Mesendoderm (in vitro differentiated cells): ENCODE results near the gene CRISP1.

ENCODE experiments used
- DNase-seq: peaks from one replicate; pipeline ENCODE4 v3.0.0; 2013
- H2AK5ac ChIP-seq: 2 replicates; pipeline ENCODE4 v1.6.1; 2013; ENCODE audit warnings: low read length, inconsistent platforms
- H2BK120ac ChIP-seq: 2 replicates; pipeline ENCODE4 v1.6.1; 2013; ENCODE audit warnings: low read depth, mild to moderate bottlenecking, low read length, moderate library complexity, mixed read lengths
- H2BK15ac ChIP-seq: replicated peaks from 2 replicates; pipeline ENCODE4 v1.6.1; 2013; ENCODE audit warnings: low read depth, mild to moderate bottlenecking, moderate library complexity
- H2BK5ac ChIP-seq: 2 replicates; pipeline ENCODE4 v1.6.1; 2013; ENCODE audit warnings: low read length, inconsistent platforms
- H3K18ac ChIP-seq: 2 replicates; pipeline ENCODE4 v1.6.1; 2013; ENCODE audit warnings: mild to moderate bottlenecking, low read length, mixed read lengths
- H3K23ac ChIP-seq: one replicate; pipeline ENCODE4 v1.6.1; 2013; ENCODE audit warnings: low read length
- H3K27ac ChIP-seq: 2 replicates; pipeline ENCODE4 v1.5.1; 2013; ENCODE audit warnings: low read depth, mild to moderate bottlenecking, inconsistent platforms, low read length, moderate library complexity
- H3K27me3 ChIP-seq: 2 replicates; pipeline ENCODE4 v1.6.1; 2013; ENCODE audit warnings: low read length, control low read depth, mild to moderate bottlenecking, inconsistent platforms; ENCODE audit not compliant: insufficient read depth, poor library complexity
- H3K36me3 ChIP-seq: 2 replicates; pipeline ENCODE4 v1.6.1; 2013; ENCODE audit warnings: low read length, inconsistent platforms; ENCODE audit not compliant: control insufficient read depth, insufficient read depth
- H3K4ac ChIP-seq: one replicate; pipeline ENCODE4 v1.6.1; 2013; ENCODE audit warnings: low read depth, mild to moderate bottlenecking, low read length, moderate library complexity
- H3K4me1 ChIP-seq: 2 replicates; pipeline ENCODE4 v1.6.1; 2013; ENCODE audit warnings: low read depth, low read length, inconsistent platforms; ENCODE audit not compliant: control insufficient read depth
- H3K4me2 ChIP-seq: 2 replicates; pipeline ENCODE4 v1.6.1; 2013; ENCODE audit warnings: low read length
- H3K4me3 ChIP-seq: 2 replicates; pipeline ENCODE4 v1.5.1; 2013; ENCODE audit warnings: mild to moderate bottlenecking, low read length
- H3K56ac ChIP-seq: one replicate; pipeline ENCODE4 v1.6.1; 2013; ENCODE audit warnings: low read length
- H3K79me1 ChIP-seq: 2 replicates; pipeline ENCODE4 v1.6.1; 2013; ENCODE audit warnings: low read length, inconsistent platforms
- H3K79me2 ChIP-seq: 2 replicates; pipeline ENCODE4 v1.6.1; 2013; ENCODE audit warnings: mild to moderate bottlenecking, low read length; ENCODE audit not compliant: control insufficient read depth, insufficient read depth
- H3K9ac ChIP-seq: 2 replicates; pipeline ENCODE4 v1.6.1; 2013; ENCODE audit warnings: low read length, inconsistent platforms
- H4K5ac ChIP-seq: one replicate; pipeline ENCODE4 v1.6.1; 2013; ENCODE audit warnings: low read length
- H4K8ac ChIP-seq: one replicate; pipeline ENCODE4 v1.6.1; 2013; ENCODE audit warnings: low read depth, mild to moderate bottlenecking, control low read depth, low read length, moderate library complexity
- WGBS: extraction: QIAGEN DNeasy Blood & Tissue Kit; methylation state at CpG from one replicate; pipeline ENCODE4 v1.1.7; 2013; ENCODE audit warnings: low lambda C conversion rate, missing lambda C conversion rate; ENCODE audit not compliant: insufficient coverage; ENCODE audit errors: extremely low coverage; 5-methylcytosine and 5-hydroxymethylcytosine counted together

Gene CRISP1

GRCh38 chr6:49839162-49839561, 27.2 kb downstream of the CRISP1 start:
- Histone ChIP-seq H3K27ac (no peak overlapping the region), H3K9ac (no peak overlapping the region), H4K8ac (no peak overlapping the region)

GRCh38 chr6:49835140-49835539, 31.2 kb downstream of the CRISP1 start:
- H3K18ac ChIP-seq, result no peak overlapping the region
- H2BK5ac ChIP-seq, result no peak overlapping the region
- H3K4me3 ChIP-seq, result no peak overlapping the region
- no peaks in the 10 kb centered on the region for H3K79me1 ChIP-seq
- no peak overlapping the region for H2BK15ac ChIP-seq
- H3K4me2 ChIP-seq, result no peak overlapping the region
- no peaks in the 10 kb centered on the region for H3K36me3 ChIP-seq
- H3K23ac ChIP-seq, result no peak overlapping the region
- H3K27ac ChIP-seq, result no peak overlapping the region
- H4K5ac ChIP-seq, result no peak overlapping the region
- no CpG with 5 or more reads among the region's 3 CpGs for WGBS
- H3K27me3 ChIP-seq, result no peaks in the 10 kb centered on the region
- no peaks in the 10 kb centered on the region for H3K4me1 ChIP-seq
- no peak overlapping the region for H3K4ac ChIP-seq
- H3K9ac ChIP-seq, result no peak overlapping the region
- no peaks in the 10 kb centered on the region for H3K79me2 ChIP-seq
- H2AK5ac ChIP-seq, result no peak overlapping the region
- DNase-seq, result no peak
- no peak overlapping the region for H2BK120ac ChIP-seq
- H4K8ac ChIP-seq, result no peak overlapping the region
- H3K56ac ChIP-seq, result no peak overlapping the region

More at GRCh38 chr6:49839162-49839561, 27.2 kb downstream of the CRISP1 start:
- Histone ChIP-seq H3K4me1 (no peaks in the 10 kb centered on the region), H3K23ac (no peak overlapping the region), H2AK5ac (no peak overlapping the region), H3K36me3 (no peaks in the 10 kb centered on the region), H3K79me2 (no peaks in the 10 kb centered on the region), H3K18ac (no peak overlapping the region), H2BK15ac (no peak overlapping the region), H3K4ac (no peak overlapping the region), H3K27me3 (no peaks in the 10 kb centered on the region), H2BK5ac (no peak overlapping the region), H3K4me2 (no peak overlapping the region), H3K4me3 (no peak overlapping the region), H2BK120ac (no peak overlapping the region), H3K56ac (no peak overlapping the region), H3K79me1 (no peaks in the 10 kb centered on the region), H4K5ac (no peak overlapping the region)
- no CpG with 5 or more reads among the region's 2 CpGs for WGBS
- no peak for DNase-seq

- Histone ChIP-seq H3K4me2 (no peak overlapping the region), H4K5ac (no peak overlapping the region), H3K27me3 (no peaks in the 10 kb centered on the region), H4K8ac (no peak overlapping the region), H3K79me1 (no peaks in the 10 kb centered on the region), H3K4me1 (no peaks in the 10 kb centered on the region), H2BK15ac (no peak overlapping the region), H3K4ac (no peak overlapping the region), H3K4me3 (no peak overlapping the region), H2BK5ac (no peak overlapping the region), H3K9ac (no peak overlapping the region), H3K27ac (no peak overlapping the region), H3K23ac (no peak overlapping the region), H3K79me2 (no peaks in the 10 kb centered on the region), H2AK5ac (no peak overlapping the region), H2BK120ac (no peak overlapping the region), H3K36me3 (no peaks in the 10 kb centered on the region), H3K56ac (no peak overlapping the region), H3K18ac (no peak overlapping the region)
- no peak for DNase-seq
- no CpG with 5 or more reads among the region's 1 CpG for WGBS
These were observed 32.9 kb downstream of the CRISP1 start for GRCh38 chr6:49833386-49833785.

- no peaks in the 10 kb centered on the region for H3K36me3 ChIP-seq
- H3K4me3 ChIP-seq, result no peak overlapping the region
- H3K4me1 ChIP-seq, result no peaks in the 10 kb centered on the region
- H3K9ac ChIP-seq, result no peak overlapping the region
- H2BK15ac ChIP-seq, result no peak overlapping the region
- no peak overlapping the region for H3K56ac ChIP-seq
- no peak for DNase-seq
- H4K5ac ChIP-seq, result no peak overlapping the region
- no peaks in the 10 kb centered on the region for H3K79me1 ChIP-seq
- H3K4me2 ChIP-seq, result no peak overlapping the region
- H3K79me2 ChIP-seq, result no peaks in the 10 kb centered on the region
- no peak overlapping the region for H2BK5ac ChIP-seq
- H3K27me3 ChIP-seq, result no peaks in the 10 kb centered on the region
- H4K8ac ChIP-seq, result no peak overlapping the region
- no CpG with 5 or more reads among the region's 5 CpGs for WGBS
- no peak overlapping the region for H3K18ac ChIP-seq
- H2AK5ac ChIP-seq, result no peak overlapping the region
- no peak overlapping the region for H3K4ac ChIP-seq
- no peak overlapping the region for H3K27ac ChIP-seq
- H2BK120ac ChIP-seq, result no peak overlapping the region
- no peak overlapping the region for H3K23ac ChIP-seq
These were observed 39.5 kb downstream of the CRISP1 start for GRCh38 chr6:49826743-49827406.

GRCh38 chr6:49815166-49815565, 51.2 kb downstream of the CRISP1 start:
- no peak overlapping the region for H3K9ac ChIP-seq
- no peaks in the 10 kb centered on the region for H3K27me3 ChIP-seq
- H3K18ac ChIP-seq, result no peak overlapping the region
- H2BK5ac ChIP-seq, result no peak overlapping the region
- H3K4me2 ChIP-seq, result no peak overlapping the region
- H3K79me1 ChIP-seq, result no peaks in the 10 kb centered on the region
- H4K8ac ChIP-seq, result no peak overlapping the region
- no peak overlapping the region for H3K4ac ChIP-seq
- H3K79me2 ChIP-seq, result no peaks in the 10 kb centered on the region
- no peak overlapping the region for H3K56ac ChIP-seq
- no peak for DNase-seq
- H3K4me3 ChIP-seq, result no peak overlapping the region
- no peak overlapping the region for H3K23ac ChIP-seq
- no peak overlapping the region for H3K27ac ChIP-seq
- H2BK120ac ChIP-seq, result no peak overlapping the region
- WGBS, result no CpG with 5 or more reads among the region's 2 CpGs
- H3K4me1 ChIP-seq, result no peaks in the 10 kb centered on the region
- no peak overlapping the region for H2AK5ac ChIP-seq
- H4K5ac ChIP-seq, result no peak overlapping the region
- no peaks in the 10 kb centered on the region for H3K36me3 ChIP-seq
- no peak overlapping the region for H2BK15ac ChIP-seq

- Histone ChIP-seq H2AK5ac (no peak overlapping the region), H4K5ac (no peak overlapping the region), H3K18ac (no peak overlapping the region), H3K9ac (no peak overlapping the region), H4K8ac (no peak overlapping the region), H3K79me2 (no peaks in the 10 kb centered on the region), H3K27me3 (no peaks in the 10 kb centered on the region), H2BK5ac (no peak overlapping the region), H2BK120ac (no peak overlapping the region), H3K56ac (no peak overlapping the region), H3K79me1 (no peaks in the 10 kb centered on the region), H3K36me3 (no peaks in the 10 kb centered on the region), H2BK15ac (no peak overlapping the region), H3K4me1 (no peaks in the 10 kb centered on the region), H3K4me3 (no peak overlapping the region), H3K23ac (no peak overlapping the region), H3K4ac (no peak overlapping the region), H3K4me2 (no peak overlapping the region), H3K27ac (no peak overlapping the region)
- no CpG with 5 or more reads among the region's 2 CpGs for WGBS
- DNase-seq, result no peak
These were observed 53.1 kb downstream of the CRISP1 start for GRCh38 chr6:49813248-49813647.
